Activated CD4-positive, CD25-positive, alpha-beta regulatory T cell treated with anti-CD3 and anti-CD28 coated beads, Interleukin-2, amount 50 U/mL, for 72 hours (primary cell): ENCODE measurements around the gene UNG.

Experiments
- DNase-seq: peaks from one replicate; pipeline ENCODE4 v3.0.0; 2021

Gene UNG

GRCh38 chr12:109092497-109093021 is 4.8 kb upstream of the UNG start:
- no peak for DNase-seq

DNA sequence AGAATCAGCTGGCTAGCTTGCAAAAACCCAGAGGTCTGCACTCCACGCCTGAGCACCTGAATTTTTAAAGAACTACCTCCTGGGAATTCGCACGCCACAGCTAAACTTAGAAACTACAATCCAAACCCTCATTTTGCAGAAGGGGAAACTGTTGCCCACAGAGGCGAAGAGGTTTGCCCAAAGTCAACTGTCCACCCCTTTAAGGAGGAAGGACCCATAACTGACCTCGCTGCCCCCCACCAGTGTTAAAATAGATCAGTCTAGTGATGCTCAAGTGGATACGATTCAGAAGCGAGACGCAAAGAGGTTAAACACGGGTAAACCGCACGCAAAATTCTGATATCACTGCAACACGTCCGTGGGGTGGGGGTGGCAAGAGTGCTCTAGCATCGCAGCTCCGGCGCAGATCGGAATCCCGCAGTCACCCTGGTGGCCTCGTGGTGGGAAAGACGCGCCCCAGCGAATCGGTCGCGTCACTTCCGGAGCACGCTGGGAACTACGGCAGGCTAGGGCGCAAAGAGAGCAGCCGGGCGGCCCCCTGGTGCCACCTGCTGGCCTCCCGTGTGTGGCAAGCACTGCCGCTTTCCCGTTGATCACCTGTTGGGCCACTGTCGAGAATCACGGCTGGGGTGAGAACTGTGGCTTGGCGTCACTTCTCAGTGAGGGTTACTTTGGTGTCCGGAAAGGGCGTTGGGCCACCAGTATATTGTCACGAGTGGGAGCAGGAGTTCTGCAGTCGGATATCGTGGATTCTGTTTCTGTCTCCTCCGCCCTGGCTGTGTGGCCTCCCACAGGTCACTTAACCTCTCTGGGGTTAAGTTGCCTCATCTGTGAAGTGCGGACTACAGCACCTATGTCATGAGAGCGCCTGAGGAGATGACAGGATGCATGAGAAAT is 4.1 kb upstream of the UNG start, which contains the start of gene ALKBH2:
TSS of gene ALKBH2 (minus strand) at position 451 of the 897 bp plus-strand sequence. CDS start 686 bp downstream, outside the sequence.
- peak; percentile 95 for DNase-seq

GRCh38 chr12:109097140-109097434 is 310 bp upstream of the UNG start:
- no peak for DNase-seq

GRCh38 chr12:109098183-109098604 is 797 bp downstream of the UNG start:
- no peak for DNase-seq

GRCh38 chr12:109098651-109099050 is 1.3 kb downstream of the UNG start:
- DNase-seq, result no peak

GRCh38 chr12:109099431-109100020 is 2.1 kb downstream of the UNG start:
- no peak for DNase-seq

DNA sequence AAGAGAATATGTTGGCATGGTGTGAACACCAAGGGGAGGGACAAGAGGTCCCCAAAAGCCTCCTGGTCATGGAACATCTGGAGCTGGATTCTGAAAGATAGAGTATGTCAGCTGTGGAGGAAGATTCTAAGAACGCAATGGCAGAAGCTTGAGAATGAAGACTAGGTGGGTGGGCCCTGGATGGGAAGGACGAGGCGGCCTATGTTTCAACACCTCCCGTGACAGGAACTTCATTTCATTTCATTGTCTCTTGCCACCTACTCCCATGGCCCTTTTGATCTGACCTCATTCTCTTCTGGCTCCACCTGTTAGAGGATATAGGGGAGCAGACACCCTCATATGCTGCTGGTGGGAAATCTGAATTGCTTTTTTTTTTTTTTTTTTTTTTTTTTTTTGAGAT is 3.3 kb downstream of the UNG start:
- no peak for DNase-seq

- DNase-seq, result no peak
Measured at GRCh38 chr12:109102491-109102890, 5.1 kb downstream of the UNG start.

GRCh38 chr12:109105176-109105575 is 7.8 kb downstream of the UNG start:
- no peak for DNase-seq

GRCh38 chr12:109109746-109110350 is 12.5 kb downstream of the UNG start:
- no peak for DNase-seq

- peak; percentile 54 for DNase-seq
Measured at GRCh38 chr12:109110988-109111495, 13.6 kb downstream of the UNG start.

- DNase-seq, result no peak
Measured at GRCh38 chr12:109112720-109113465, 15.5 kb downstream of the UNG start.

DNA sequence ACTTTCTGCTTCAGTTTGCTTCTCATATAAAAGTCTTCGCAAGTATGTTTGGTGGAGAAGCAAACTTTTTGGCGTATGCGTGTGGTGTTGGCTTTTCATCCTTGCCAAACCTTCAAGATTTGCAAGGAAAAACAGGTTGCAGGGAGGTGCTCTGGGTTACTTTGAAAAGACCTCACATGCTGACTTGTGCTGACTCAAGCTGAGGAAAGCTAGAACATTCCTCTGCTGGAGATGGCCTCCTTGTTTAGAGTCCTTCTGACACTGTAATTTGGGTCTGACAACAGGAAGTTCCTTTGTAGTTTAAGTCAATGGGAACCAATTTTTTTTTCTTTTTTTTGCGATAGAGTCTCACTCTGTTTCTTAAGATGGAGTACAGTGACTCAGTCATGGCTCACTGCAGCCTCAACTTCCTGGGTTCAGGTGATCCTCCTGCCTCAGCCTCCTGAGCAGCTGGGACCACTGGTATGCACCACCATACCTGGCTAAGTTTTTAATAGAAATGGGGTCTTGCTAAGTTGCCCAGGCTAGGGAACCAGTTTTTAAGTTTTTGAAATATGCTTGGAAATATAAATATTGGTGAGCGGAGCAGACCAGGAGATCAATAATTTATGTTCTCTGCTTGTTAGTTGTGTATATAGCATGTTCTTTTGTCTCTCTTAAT is 16.4 kb downstream of the UNG start:
- DNase-seq, result no peak

DNA sequence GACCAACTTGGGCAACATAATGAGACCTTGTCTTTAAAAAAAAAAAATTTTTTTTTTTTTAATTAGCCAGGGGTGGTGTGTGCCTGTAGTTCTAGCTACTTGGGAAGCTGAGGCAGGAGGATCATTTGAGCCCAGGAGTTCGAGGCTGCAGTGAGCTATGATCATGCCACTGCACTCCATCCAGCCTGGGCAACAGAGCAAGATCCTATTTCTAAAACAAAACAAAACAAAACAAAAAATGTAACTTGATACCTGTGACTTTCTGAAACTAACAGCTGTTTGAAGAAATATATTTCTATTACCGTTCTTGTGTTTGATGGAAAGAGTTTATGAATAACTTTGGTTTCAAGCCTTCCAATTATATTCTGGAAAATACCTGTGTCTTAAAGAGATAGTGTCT is 17.2 kb downstream of the UNG start:
- DNase-seq, result no peak

GRCh38 chr12:109115404-109115757 is 18.0 kb downstream of the UNG start:
- no peak for DNase-seq

DNA sequence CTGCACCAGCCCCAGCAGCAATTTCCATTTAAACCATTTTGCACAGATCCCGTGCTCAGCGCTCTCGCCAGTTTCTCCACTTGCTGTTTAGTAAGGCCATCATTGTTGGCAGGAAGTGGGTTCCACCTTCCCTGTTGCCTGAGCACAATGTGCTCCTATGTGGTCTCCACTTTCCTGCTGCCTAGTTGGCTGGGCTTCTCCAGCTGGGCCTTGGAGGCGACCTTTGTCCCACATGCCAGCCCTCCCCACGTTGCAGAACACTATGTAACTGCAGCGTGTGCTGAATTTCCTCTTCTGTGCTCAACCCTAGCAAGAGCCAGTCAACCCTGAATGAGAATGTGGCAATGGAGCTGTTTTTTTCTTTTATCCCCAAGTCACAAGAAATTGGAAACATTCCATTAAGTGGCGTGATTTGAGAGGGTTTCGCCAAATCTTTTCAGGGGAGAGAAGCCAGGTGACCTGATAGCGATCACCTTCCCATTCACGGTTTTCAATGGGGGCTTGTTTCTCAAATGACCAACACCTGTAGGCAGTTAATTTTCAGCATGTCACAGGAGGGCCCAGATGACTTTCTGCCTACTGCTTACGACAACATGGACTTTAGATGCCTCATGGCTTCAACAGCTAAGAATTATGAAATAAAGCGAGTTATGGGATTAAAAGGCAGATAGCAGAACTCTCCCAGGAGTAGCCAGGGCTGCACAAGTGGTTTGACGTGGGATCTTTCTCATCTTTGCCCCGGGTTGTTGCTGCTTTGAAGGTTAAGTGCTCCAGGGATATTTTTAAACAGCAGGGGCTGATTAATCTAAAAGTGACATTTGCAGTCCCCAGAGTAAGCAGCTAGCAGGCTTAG is 18.6 kb downstream of the UNG start, which contains the start of gene ACACB:
TSS of gene ACACB (plus strand) at position 830 of the 853 bp plus-strand sequence. CDS start 22,819 bp downstream, outside the sequence.
- no peak for DNase-seq

- DNase-seq, result no peak
Measured at GRCh38 chr12:109116611-109116949, 19.2 kb downstream of the UNG start.

GRCh38 chr12:109120095-109120494 is 22.7 kb downstream of the UNG start:
- no peak for DNase-seq

DNA sequence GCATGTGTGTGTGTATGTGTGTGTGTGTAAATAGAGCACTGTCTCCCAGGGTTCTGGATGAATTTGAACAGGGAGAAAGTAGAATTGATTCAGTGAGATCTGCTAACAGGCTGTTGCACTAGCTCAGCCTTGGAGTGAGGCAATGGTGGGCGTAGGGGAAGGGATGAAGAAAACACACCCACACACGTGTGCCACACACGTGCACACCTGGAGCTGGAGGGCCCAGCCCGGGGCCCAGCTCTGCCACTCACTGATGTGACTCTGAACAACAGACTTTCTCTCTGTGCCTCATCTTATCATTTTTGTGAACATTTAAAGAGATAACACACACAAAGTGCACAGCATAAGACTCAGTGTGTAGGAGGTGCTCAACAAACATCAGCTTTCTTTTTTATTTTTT is 23.2 kb downstream of the UNG start:
- no peak for DNase-seq

- no peak for DNase-seq
Measured at GRCh38 chr12:109121346-109121880, 24.0 kb downstream of the UNG start.
